ENCODE results near the gene CASP3. TPM values are rescaled to one million over a fixed set of nuclear protein-coding genes. Genes with fewer than 3 reads are reported as not detected.

The CASP3 gene
- total RNA-seq, 3 donors from 2014 or later (not counting 1 experiment from before 2014, with no cell fraction given), result 20.9 to 35.1 (median 30.2) TPM

DNA sequence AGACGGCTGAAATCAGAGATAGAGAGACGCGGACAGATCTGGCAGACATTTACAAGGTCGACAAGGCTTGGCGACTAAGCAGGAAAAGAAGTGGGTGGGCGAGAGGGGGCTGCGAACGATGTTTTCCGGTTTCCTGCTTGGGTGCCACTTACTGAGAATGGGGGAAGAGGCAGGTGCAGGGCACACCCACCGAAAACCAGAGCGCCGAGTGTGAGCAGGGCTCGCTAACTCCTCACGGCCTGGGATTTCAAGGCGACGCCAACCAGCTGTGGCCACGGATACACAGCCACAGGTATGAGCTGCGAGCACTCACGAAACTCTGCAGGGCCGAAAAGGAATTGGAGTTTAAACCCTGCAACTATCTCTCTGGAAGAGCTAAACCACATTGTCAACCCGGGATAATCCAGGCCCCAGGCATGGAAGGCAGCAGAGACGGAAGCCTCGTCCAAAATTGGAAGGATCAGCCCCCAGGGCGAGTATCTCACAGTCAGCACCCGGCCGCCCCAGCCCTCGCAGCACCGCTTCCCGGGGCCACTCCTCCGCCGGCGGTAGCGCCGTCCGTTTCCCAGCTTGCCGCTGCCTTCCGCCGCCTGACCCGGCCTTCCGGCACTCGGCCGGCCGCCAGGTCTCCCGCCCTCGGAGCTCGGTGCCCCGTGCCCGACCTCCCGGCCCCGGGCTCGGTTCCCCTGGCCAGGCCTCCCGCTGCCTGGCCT is 778 bp downstream of the CASP3 start:
- Mint-ChIP-seq H3K9me3 (no peaks in the 10 kb centered on the region), H3K4me1 (peaks cover 67 to 74% of the 10 kb centered on the region in 2 donors), H3K36me3 (no peaks in the 10 kb centered on the region), H3K27ac (peak overlapping the region; percentile 89 to 90), H3K4me3 (peak overlapping the region; percentile 97), H3K27me3 (ENCODE audit: low read depth in 2 of 2) (no peaks in the 10 kb centered on the region)
- WGBS (ENCODE audit: insufficient coverage), result 0% methylated on average over 52 of the region's 52 CpGs
- Histone ChIP-seq H3K27me3 (ENCODE audit: control insufficient read depth, insufficient read depth, low read length) (no peaks in the 10 kb centered on the region), H3K4me1 (ENCODE audit: control insufficient read depth, insufficient read depth, low read length) (peaks cover 29% of the 10 kb centered on the region), H3K9me3 (ENCODE audit: control insufficient read depth, insufficient read depth, low read length) (no peaks in the 10 kb centered on the region), H3K4me3 (ENCODE audit: low read length) (peak overlapping the region; percentile 85), H3K27ac (ENCODE audit: low read length) (peak overlapping the region; percentile 88), H3K36me3 (ENCODE audit: control insufficient read depth, insufficient read depth, low read length) (peaks cover 12% of the 10 kb centered on the region)
- DNase-seq (peak; percentile 43 to 66), ATAC-seq (peak; percentile 9 to 31 (median 18))
- TF ChIP-seq, protein P1, sequence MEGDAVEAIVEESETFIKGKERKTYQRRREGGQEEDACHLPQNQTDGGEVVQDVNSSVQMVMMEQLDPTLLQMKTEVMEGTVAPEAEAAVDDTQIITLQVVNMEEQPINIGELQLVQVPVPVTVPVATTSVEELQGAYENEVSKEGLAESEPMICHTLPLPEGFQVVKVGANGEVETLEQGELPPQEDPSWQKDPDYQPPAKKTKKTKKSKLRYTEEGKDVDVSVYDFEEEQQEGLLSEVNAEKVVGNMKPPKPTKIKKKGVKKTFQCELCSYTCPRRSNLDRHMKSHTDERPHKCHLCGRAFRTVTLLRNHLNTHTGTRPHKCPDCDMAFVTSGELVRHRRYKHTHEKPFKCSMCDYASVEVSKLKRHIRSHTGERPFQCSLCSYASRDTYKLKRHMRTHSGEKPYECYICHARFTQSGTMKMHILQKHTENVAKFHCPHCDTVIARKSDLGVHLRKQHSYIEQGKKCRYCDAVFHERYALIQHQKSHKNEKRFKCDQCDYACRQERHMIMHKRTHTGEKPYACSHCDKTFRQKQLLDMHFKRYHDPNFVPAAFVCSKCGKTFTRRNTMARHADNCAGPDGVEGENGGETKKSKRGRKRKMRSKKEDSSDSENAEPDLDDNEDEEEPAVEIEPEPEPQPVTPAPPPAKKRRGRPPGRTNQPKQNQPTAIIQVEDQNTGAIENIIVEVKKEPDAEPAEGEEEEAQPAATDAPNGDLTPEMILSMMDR (IDR thresholded peaks at IDR 0.05), result no peak
- intact Hi-C loops (cut with micrococcal nuclease), result loop anchor here (1.0 to 5.0 kb wide), 7 partner anchors 86 to 554 kb away; partner anchors contain the start of genes CENPU, CFAP97 and IRF2

DNA sequence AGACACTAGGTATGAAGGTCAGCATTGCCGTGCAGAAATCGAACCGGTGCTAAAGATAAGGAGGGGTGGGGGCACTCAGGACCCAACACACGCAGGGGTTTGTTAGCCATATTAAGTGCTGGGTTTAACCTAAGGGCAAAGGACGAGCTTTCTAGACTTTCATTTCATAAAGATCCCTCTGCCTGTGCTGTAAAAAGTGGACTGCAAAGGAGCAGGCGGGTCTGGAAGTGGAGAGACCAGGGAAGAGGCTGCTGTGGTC is 1.3 kb downstream of the CASP3 start:
- Mint-ChIP-seq H3K4me1 (peaks cover 67 to 74% of the 10 kb centered on the region in 2 donors), H3K36me3 (no peaks in the 10 kb centered on the region), H3K27me3 (ENCODE audit: low read depth in 2 of 2) (no peaks in the 10 kb centered on the region), H3K9me3 (no peaks in the 10 kb centered on the region), H3K4me3 (peak overlapping the region; percentile 97), H3K27ac (peak overlapping the region; percentile 89 to 90)
- TF ChIP-seq, protein P1 (IDR thresholded peaks at IDR 0.05), result no peak
- Histone ChIP-seq H3K4me3 (ENCODE audit: low read length) (peak overlapping the region; percentile 85), H3K27ac (ENCODE audit: low read length) (peak overlapping the region; percentile 88), H3K4me1 (ENCODE audit: control insufficient read depth, insufficient read depth, low read length) (peaks cover 29% of the 10 kb centered on the region), H3K36me3 (ENCODE audit: control insufficient read depth, insufficient read depth, low read length) (peaks cover 12% of the 10 kb centered on the region), H3K9me3 (ENCODE audit: control insufficient read depth, insufficient read depth, low read length) (no peaks in the 10 kb centered on the region), H3K27me3 (ENCODE audit: control insufficient read depth, insufficient read depth, low read length) (no peaks in the 10 kb centered on the region)
- no peak for DNase-seq
- intact Hi-C loops (cut with micrococcal nuclease), result loop anchor here (2.0 to 5.0 kb wide), 3 partner anchors 109 to 554 kb away; partner anchors contain the start of gene CFAP97
- no peak for ATAC-seq
- 6% methylated on average over 6 of the region's 6 CpGs for WGBS (ENCODE audit: insufficient coverage)

DNA sequence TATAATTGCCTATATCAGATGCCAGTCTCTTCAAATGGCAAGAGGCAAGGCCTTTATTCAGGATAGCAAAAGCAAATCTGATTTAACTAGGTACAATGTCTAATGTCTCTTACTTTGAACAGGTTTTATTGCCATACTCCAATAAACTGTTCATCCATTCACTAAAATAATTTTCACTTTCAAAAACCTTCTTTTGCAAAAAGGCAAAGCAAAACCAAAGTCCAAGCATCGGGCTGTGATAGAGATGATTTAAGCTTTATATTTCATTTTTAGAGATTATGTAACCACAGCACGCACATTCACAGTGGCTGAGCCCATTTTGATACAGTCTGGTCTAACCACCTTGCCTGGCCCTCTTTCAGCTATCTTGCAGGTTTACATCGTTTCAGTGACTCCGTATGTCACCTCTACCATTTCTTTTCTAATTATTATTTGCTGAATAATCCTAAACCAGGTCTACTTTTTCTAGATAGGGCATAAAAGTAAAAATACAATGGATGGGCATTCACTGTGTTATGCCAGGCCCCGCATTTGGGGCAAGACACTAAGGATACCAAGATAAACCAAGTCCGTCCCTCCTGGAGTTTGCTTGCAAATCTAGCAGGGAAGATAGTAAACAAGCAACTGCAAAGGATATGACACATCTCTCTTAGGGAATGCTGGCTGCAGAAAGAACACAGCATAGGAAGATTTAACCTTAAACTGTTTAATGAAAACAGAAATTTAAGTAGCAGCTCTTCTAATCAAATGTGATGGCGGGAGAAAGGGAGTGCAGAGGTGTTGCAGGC is 1.8 kb downstream of the CASP3 start:
- Histone ChIP-seq H3K4me3 (ENCODE audit: low read length) (peak overlapping the region; percentile 85), H3K27me3 (ENCODE audit: control insufficient read depth, insufficient read depth, low read length) (no peaks in the 10 kb centered on the region), H3K9me3 (ENCODE audit: control insufficient read depth, insufficient read depth, low read length) (no peaks in the 10 kb centered on the region), H3K4me1 (ENCODE audit: control insufficient read depth, insufficient read depth, low read length) (peaks cover 29% of the 10 kb centered on the region), H3K36me3 (ENCODE audit: control insufficient read depth, insufficient read depth, low read length) (peaks cover 12% of the 10 kb centered on the region), H3K27ac (ENCODE audit: low read length) (peak overlapping the region; percentile 88)
- Mint-ChIP-seq H3K27ac (peak overlapping the region; percentile 89 to 90), H3K27me3 (ENCODE audit: low read depth in 2 of 2) (no peaks in the 10 kb centered on the region), H3K9me3 (no peaks in the 10 kb centered on the region), H3K4me3 (peak overlapping the region; percentile 97), H3K4me1 (peaks cover 71 to 75% of the 10 kb centered on the region in 2 donors), H3K36me3 (no peaks in the 10 kb centered on the region)
- no peak for ATAC-seq
- intact Hi-C loops (cut with micrococcal nuclease), result loop anchor here (2.0 to 5.0 kb wide), 3 partner anchors 109 to 555 kb away; partner anchors contain the start of gene CFAP97
- no peak for DNase-seq
- 64% methylated on average over 6 of the region's 7 CpGs for WGBS (ENCODE audit: insufficient coverage)
- TF ChIP-seq, protein P1 (IDR thresholded peaks at IDR 0.05), result no peak

Measured in natural killer cell (primary cell).